HCT116 (cell line): ENCODE measurements around the gene CIB1. TPM values are rescaled to one million over a fixed set of nuclear protein-coding genes. Genes with fewer than 3 reads are reported as not detected.

Experiments used
- ATAC-seq: fragments of 200-7000 bp; cut with Tn5 transposase; 2 replicates; pipeline ENCODE4 v1.9.1; 2020; ENCODE audit warnings: mild to moderate bottlenecking, moderate library complexity
- BruUV-seq: library from RNA; stranded (reverse); fragments of 400-500 nt; replicated peaks from 2 replicates; lab custom pipeline; 2021; lab: Mats Ljungman, UMichigan
- CTCF ChIA-PET: fragments of 300-600 bp; sonication (Branson Sonifier 250); formaldehyde crosslinking; loops from one replicate; lab custom pipeline; 2021; ENCODE audit warnings: antibody characterized with exemption; lab: Charles Lee
- POLR2A ChIA-PET: fragments of 300-600, 350-600 bp; sonication (Branson Sonifier 250); formaldehyde crosslinking; loops from one replicate; lab custom pipeline; 2021; ENCODE audit warnings: antibody characterized with exemption; lab: Charles Lee
- RAD21 ChIA-PET, 2 experiments: fragments of 300-600 bp; sonication (Branson Sonifier 250); formaldehyde crosslinking; loops; one replicate each; lab custom pipeline; 2023; ENCODE audit warnings: low total read pairs in 2 of 2; ENCODE audit not compliant: uncharacterized antibody in 2 of 2, unreplicated experiment in 2 of 2, low non-redundant PET in 1 of 2; lab: Charles Lee
- DNase-seq: peaks from one replicate; pipeline ENCODE4 v3.0.0-alpha.2; 2010; ENCODE audit warnings: low read depth, low spot score
- H2AFZ ChIP-seq: fragments of 200-600 bp; shearing (Covaris generic), sonication (generic); 2 replicates; pipeline ENCODE4 v1.6.1; 2017; ENCODE audit warnings: low read depth, mixed run types, mixed read lengths, antibody characterized with exemption, low read length; ENCODE audit not compliant: poor library complexity, severe bottlenecking
- H3K27ac ChIP-seq: 2 replicates; pipeline ENCODE4 v1.5.1; 2012; ENCODE audit warnings: low read depth, low read length
- H3K27me3 ChIP-seq: fragments of 200-600 bp; sonication (generic); 2 replicates; pipeline ENCODE4 v1.6.1; 2016; ENCODE audit warnings: mixed run types, low read length, mixed read lengths; ENCODE audit not compliant: insufficient read depth
- H3K36me3 ChIP-seq, 2 experiments: fragments of 200-500 bp in 1 of 2; fragments of 200-600 bp in 1 of 2; sonication (Bioruptor generic) in 1 of 2; sonication (generic) in 1 of 2; 2 replicates each; pipeline versions ENCODE4 v1.5.1 to v1.6.1; 2014 to 2016; ENCODE audit warnings: low read length in 2 of 2, inconsistent platforms in 1 of 2, mixed read lengths in 1 of 2, mixed run types in 1 of 2; ENCODE audit not compliant: insufficient read depth in 2 of 2, control insufficient read depth in 1 of 2
- H3K4me1 ChIP-seq, 2 experiments: fragments of 200-600 bp in 1 of 2; sonication (generic) in 1 of 2; 2 replicates each; pipeline versions ENCODE4 v1.5.1 to v1.6.1; 2012 to 2017; ENCODE audit warnings: low read length in 2 of 2, inconsistent platforms in 1 of 2, mild to moderate bottlenecking in 1 of 2, mixed read lengths in 1 of 2, mixed run types in 1 of 2, moderate library complexity in 1 of 2; ENCODE audit not compliant: insufficient read depth in 2 of 2, control insufficient read depth in 1 of 2
- H3K4me2 ChIP-seq: fragments of 200-600 bp; sonication (generic); 2 replicates; pipeline ENCODE4 v1.6.1; 2017; ENCODE audit warnings: mixed run types, low read length, mixed read lengths
- H3K4me3 ChIP-seq, 2 experiments: fragments of 200-600 bp in 1 of 2; sonication (generic) in 1 of 2; replicated peaks in 1 of 2; 2 replicates each; pipeline ENCODE4 v1.5.1; 2011 to 2016; ENCODE audit warnings: low read length in 2 of 2, control low read depth in 1 of 2, low read depth in 1 of 2, mild to moderate bottlenecking in 1 of 2, mixed read lengths in 1 of 2, mixed run types in 1 of 2
- H3K79me2 ChIP-seq: fragments of 200-600 bp; sonication (generic); 2 replicates; pipeline ENCODE4 v1.6.1; 2017; ENCODE audit warnings: mild to moderate bottlenecking, mixed run types, low read length, moderate library complexity, mixed read lengths; ENCODE audit not compliant: insufficient read depth
- H3K9ac ChIP-seq: fragments of 200-600 bp; sonication (generic); 2 replicates; pipeline ENCODE4 v1.6.1; 2016; ENCODE audit warnings: low read length, mixed read lengths
- H3K9me2 ChIP-seq: fragments of 200-600 bp; sonication (generic), shearing (Covaris generic); 2 replicates; pipeline ENCODE4 v1.6.1; 2017; ENCODE audit warnings: mixed run types, mild to moderate bottlenecking, moderate library complexity; ENCODE audit not compliant: insufficient read depth
- H3K9me3 ChIP-seq, 2 experiments: fragments of 200-500 bp in 1 of 2; fragments of 200-600 bp in 1 of 2; sonication (Bioruptor generic) in 1 of 2; sonication (generic) in 1 of 2; 2 replicates each; pipeline ENCODE4 v1.6.1; 2014 to 2017; ENCODE audit warnings: low read length in 2 of 2, mixed read lengths in 2 of 2, inconsistent platforms in 1 of 2, low read depth in 1 of 2, mild to moderate bottlenecking in 1 of 2, mixed run types in 1 of 2, moderate library complexity in 1 of 2; ENCODE audit not compliant: control insufficient read depth in 1 of 2, insufficient read depth in 1 of 2
- H4K20me1 ChIP-seq: fragments of 200-600 bp; sonication (generic), shearing (Covaris generic); 2 replicates; pipeline ENCODE4 v1.6.1; 2017; ENCODE audit warnings: mixed run types, mild to moderate bottlenecking, moderate library complexity; ENCODE audit not compliant: insufficient read depth
- CBX3 ChIP-seq: IDR thresholded peaks from 2 replicates; pipeline ENCODE4 v1.6.1; 2012; ENCODE audit warnings: low read depth
- CEBPB ChIP-seq: IDR thresholded peaks from 2 replicates; pipeline ENCODE4 v1.6.1; 2012; ENCODE audit warnings: low read depth
- CTCF ChIP-seq, 3 experiments: fragments of 200-600 bp in 1 of 3; sonication (generic) in 1 of 3; IDR thresholded peaks in 2 of 3; conservative IDR thresholded peaks in 1 of 3; 2 replicates each; pipeline ENCODE4 v1.5.1; 2012 to 2017; ENCODE audit warnings: low read depth in 2 of 3, low read length in 2 of 3, antibody characterized with exemption in 1 of 3, borderline replicate concordance in 1 of 3, control low read depth in 1 of 3, mild to moderate bottlenecking in 1 of 3, mixed read lengths in 1 of 3, mixed run types in 1 of 3, moderate library complexity in 1 of 3; ENCODE audit not compliant: insufficient read depth in 1 of 3
- EZH2 ChIP-seq: fragments of 200-600 bp; sonication (generic); IDR thresholded peaks from 2 replicates; pipeline ENCODE4 v1.6.1; 2017; ENCODE audit warnings: antibody characterized with exemption, mixed run types
- EZH2phosphoT487 ChIP-seq: fragments of 200-600 bp; IDR thresholded peaks from 2 replicates; pipeline ENCODE4 v1.6.1; 2018; ENCODE audit warnings: antibody characterized with exemption, borderline replicate concordance
- JUND ChIP-seq: IDR thresholded peaks from 2 replicates; pipeline ENCODE4 v1.6.1; 2012
- MAX ChIP-seq: IDR thresholded peaks from 2 replicates; pipeline ENCODE4 v1.6.1; 2012
- POLR2A ChIP-seq: IDR thresholded peaks from 2 replicates; pipeline ENCODE4 v1.7.0; 2011; ENCODE audit warnings: borderline replicate concordance; ENCODE audit not compliant: insufficient read depth, insufficient read length; ENCODE audit errors: extremely low read depth
- RAD21 ChIP-seq: IDR thresholded peaks from 2 replicates; pipeline ENCODE4 v1.6.1; 2012; ENCODE audit warnings: low read depth, mild to moderate bottlenecking
- REST ChIP-seq: IDR thresholded peaks from 2 replicates; pipeline ENCODE4 v1.6.1; 2012; ENCODE audit warnings: low read depth
- TCF7L2 ChIP-seq: IDR thresholded peaks from 2 replicates; pipeline ENCODE4 v1.7.0; 2011; ENCODE audit warnings: borderline replicate concordance, inconsistent platforms; ENCODE audit not compliant: insufficient read depth, insufficient read length; ENCODE audit errors: extremely low read depth
- ZBTB33 ChIP-seq: IDR thresholded peaks from 2 replicates; pipeline ENCODE4 v1.6.1; 2011; ENCODE audit warnings: mild to moderate bottlenecking, low read length, moderate library complexity; ENCODE audit not compliant: insufficient replicate concordance; ENCODE audit errors: extremely low read depth
- ZFX ChIP-seq: fragments of 450-650 bp; IDR thresholded peaks from 2 replicates; pipeline ENCODE4 v1.6.1; 2017
- intact Hi-C: fragments of 100-400 bp; cut with micrococcal nuclease; formaldehyde crosslinking; loops from 2 replicates; pipeline ENCODE4 v1.10.0; 2022
- total RNA-seq: library from RNA; stranded (reverse); gene quantifications from one replicate; pipeline ENCODE4 v1.2.1, GENCODE V29; 2021; ENCODE audit not compliant: unreplicated experiment

Gene CIB1
- total RNA-seq, 1 experiment from 2014 or later, result 92.7 TPM

- TF ChIP-seq ZBTB33, result no peak
- no peak for TF ChIP-seq CTCF (IDR thresholded peaks at IDR 0.05 in 2 of 3, conservative IDR thresholded peaks at IDR 0.05 in 1 of 3; ENCODE audit: borderline replicate concordance in 1 of 3, insufficient read depth in 1 of 3, low read depth in 2 of 3, low read length in 2 of 3)
Measured at GRCh38 chr15:90241343-90242192, 7.8 kb upstream of the CIB1 start (continued).

DNA sequence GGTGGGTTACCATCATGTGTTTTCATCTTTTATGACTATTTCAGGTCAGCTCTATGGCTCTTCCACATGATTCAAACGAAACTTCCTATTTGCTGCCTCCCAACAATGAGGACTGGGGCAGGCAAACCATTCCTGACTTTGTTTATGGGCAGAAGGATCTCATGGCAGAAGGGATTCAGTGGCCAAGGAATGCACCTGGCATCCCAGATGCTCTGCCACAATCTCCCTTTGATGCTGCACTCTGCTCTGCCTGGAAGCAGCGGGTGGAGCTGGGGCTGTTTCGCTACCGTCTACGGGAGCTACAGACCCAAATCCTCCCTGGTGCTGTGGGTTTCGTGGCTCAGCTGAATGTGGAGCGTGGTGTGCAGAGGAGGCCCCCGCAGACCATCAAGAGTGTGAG, 7.1 kb upstream of the CIB1 start:
- Histone ChIP-seq H3K4me2 (no peak overlapping the region), H3K9me3 (no peaks in the 10 kb centered on the region), H3K36me3 (peaks cover 7 to 8% of the 10 kb centered on the region in 2 experiments; a peak in 2 of 4 replicates), H3K9me2 (no peaks in the 10 kb centered on the region), H3K4me1 (peaks cover 0 to 19% of the 10 kb centered on the region in 2 experiments; a peak in 3 of 4 replicates), H3K4me3 (no peak overlapping the region), H3K79me2 (no peaks in the 10 kb centered on the region), H2AFZ (no peak overlapping the region), H3K9ac (no peak overlapping the region), H3K27me3 (no peaks in the 10 kb centered on the region), H4K20me1 (no peaks in the 10 kb centered on the region), H3K27ac (no peak overlapping the region)
- intact Hi-C loops, result no loop called here
- no peak for ATAC-seq
- ChIA-PET POLR2A (no interaction called here), RAD21 (no interaction called here), CTCF (no interaction called here)
- DNase-seq, result no peak
- BruUV-seq, result no TSS peak
- TF ChIP-seq EZH2 (no peak), REST (no peak), CTCF (IDR thresholded peaks at IDR 0.05 in 2 of 3, conservative IDR thresholded peaks at IDR 0.05 in 1 of 3; ENCODE audit: borderline replicate concordance in 1 of 3, insufficient read depth in 1 of 3, low read depth in 2 of 3, low read length in 2 of 3) (no peak), RAD21 (no peak), POLR2A (no peak), ZFX (no peak), MAX (no peak), JUND (no peak), TCF7L2 (no peak), EZH2phosphoT487 (no peak), CEBPB (no peak), CBX3 (no peak)
